Brain microvascular endothelial cell (primary cell): ENCODE measurements around the gene PBX3.

Source experiments
- DNase-seq: peaks from one replicate; pipeline ENCODE4 v3.0.0-alpha.2; 2020
- H3K27ac ChIP-seq: fragments of 250-450 bp; sonication (Bioruptor Pico); 2 replicates; pipeline ENCODE4 v1.5.1; 2020; ENCODE audit warnings: mild to moderate bottlenecking, moderate library complexity
- H3K27me3 ChIP-seq: fragments of 250-450 bp; sonication (Bioruptor Pico); replicated peaks from 2 replicates; pipeline ENCODE4 v1.5.1; 2020; ENCODE audit warnings: mild to moderate bottlenecking
- H3K36me3 ChIP-seq: fragments of 250-450 bp; sonication (Bioruptor Pico); replicated peaks from 2 replicates; pipeline ENCODE4 v1.5.1; 2020; ENCODE audit warnings: mild to moderate bottlenecking
- H3K4me3 ChIP-seq: 2 replicates; pipeline ENCODE4 v1.5.1; 2011; ENCODE audit warnings: low read depth, mild to moderate bottlenecking, control low read depth, low read length, moderate library complexity
- in situ Hi-C: cut with HindIII; loops from 2 replicates; pipeline ENCODE4 v1.10.0; 2017; ENCODE audit warnings: low sequenced_read_pairs, low pct_ligation_motif_present
- TF ChIP-seq, protein P1 (sequence below): IDR thresholded peaks from 2 replicates; pipeline ENCODE4 v1.5.1; 2011; ENCODE audit warnings: low read depth, mild to moderate bottlenecking, moderate library complexity, low read length, control low read depth, inconsistent platforms; ENCODE audit errors: missing control alignments

The PBX3 gene

GRCh38 chr9:125979383-125979782 lies 232.2 kb downstream of the PBX3 start:
- Histone ChIP-seq H3K27ac (no peak overlapping the region), H3K4me3 (no peak overlapping the region), H3K27me3 (no peaks in the 10 kb centered on the region), H3K36me3 (no peaks in the 10 kb centered on the region)
- no peak for DNase-seq
- TF ChIP-seq, protein P1, sequence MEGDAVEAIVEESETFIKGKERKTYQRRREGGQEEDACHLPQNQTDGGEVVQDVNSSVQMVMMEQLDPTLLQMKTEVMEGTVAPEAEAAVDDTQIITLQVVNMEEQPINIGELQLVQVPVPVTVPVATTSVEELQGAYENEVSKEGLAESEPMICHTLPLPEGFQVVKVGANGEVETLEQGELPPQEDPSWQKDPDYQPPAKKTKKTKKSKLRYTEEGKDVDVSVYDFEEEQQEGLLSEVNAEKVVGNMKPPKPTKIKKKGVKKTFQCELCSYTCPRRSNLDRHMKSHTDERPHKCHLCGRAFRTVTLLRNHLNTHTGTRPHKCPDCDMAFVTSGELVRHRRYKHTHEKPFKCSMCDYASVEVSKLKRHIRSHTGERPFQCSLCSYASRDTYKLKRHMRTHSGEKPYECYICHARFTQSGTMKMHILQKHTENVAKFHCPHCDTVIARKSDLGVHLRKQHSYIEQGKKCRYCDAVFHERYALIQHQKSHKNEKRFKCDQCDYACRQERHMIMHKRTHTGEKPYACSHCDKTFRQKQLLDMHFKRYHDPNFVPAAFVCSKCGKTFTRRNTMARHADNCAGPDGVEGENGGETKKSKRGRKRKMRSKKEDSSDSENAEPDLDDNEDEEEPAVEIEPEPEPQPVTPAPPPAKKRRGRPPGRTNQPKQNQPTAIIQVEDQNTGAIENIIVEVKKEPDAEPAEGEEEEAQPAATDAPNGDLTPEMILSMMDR, result no peak
- in situ Hi-C loops, result no loop called here

- Histone ChIP-seq H3K4me3 (no peak overlapping the region), H3K36me3 (no peaks in the 10 kb centered on the region), H3K27me3 (no peaks in the 10 kb centered on the region), H3K27ac (no peak overlapping the region)
- no peak for DNase-seq
- in situ Hi-C loops, result no loop called here
- TF ChIP-seq, protein P1, result no peak
Observed at GRCh38 chr9:125982798-125983406, 235.7 kb downstream of the PBX3 start.

DNA sequence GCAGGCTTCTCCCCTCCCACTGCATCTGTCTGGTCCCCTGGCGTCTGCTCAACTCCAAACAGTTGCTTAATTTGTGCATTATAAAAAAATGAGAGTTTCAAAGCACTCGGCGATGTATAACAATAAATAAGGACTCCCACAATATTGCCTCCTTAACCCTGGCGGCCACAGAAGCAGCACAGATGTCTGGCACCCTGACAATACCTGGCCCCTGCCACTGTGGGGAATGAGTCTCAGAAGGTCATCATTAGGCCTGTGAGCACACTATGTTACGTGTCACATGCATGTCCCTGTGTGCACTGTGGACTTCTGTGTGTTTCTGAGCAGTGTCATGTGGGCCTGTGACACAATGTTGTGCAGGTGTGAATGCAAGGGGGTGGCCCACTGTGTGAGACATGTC lies 236.5 kb downstream of the PBX3 start:
- Histone ChIP-seq H3K36me3 (no peaks in the 10 kb centered on the region), H3K4me3 (no peak overlapping the region), H3K27me3 (no peaks in the 10 kb centered on the region), H3K27ac (no peak overlapping the region)
- in situ Hi-C loops, result no loop called here
- TF ChIP-seq, protein P1, result no peak
- DNase-seq, result no peak

GRCh38 chr9:125984461-125984860 lies 237.3 kb downstream of the PBX3 start:
- no peaks in the 10 kb centered on the region for H3K36me3 ChIP-seq
- no peak overlapping the region for H3K27ac ChIP-seq
- in situ Hi-C loops, result no loop called here
- DNase-seq, result no peak
- no peaks in the 10 kb centered on the region for H3K27me3 ChIP-seq
- no peak overlapping the region for H3K4me3 ChIP-seq
- TF ChIP-seq, protein P1, result no peak

DNA sequence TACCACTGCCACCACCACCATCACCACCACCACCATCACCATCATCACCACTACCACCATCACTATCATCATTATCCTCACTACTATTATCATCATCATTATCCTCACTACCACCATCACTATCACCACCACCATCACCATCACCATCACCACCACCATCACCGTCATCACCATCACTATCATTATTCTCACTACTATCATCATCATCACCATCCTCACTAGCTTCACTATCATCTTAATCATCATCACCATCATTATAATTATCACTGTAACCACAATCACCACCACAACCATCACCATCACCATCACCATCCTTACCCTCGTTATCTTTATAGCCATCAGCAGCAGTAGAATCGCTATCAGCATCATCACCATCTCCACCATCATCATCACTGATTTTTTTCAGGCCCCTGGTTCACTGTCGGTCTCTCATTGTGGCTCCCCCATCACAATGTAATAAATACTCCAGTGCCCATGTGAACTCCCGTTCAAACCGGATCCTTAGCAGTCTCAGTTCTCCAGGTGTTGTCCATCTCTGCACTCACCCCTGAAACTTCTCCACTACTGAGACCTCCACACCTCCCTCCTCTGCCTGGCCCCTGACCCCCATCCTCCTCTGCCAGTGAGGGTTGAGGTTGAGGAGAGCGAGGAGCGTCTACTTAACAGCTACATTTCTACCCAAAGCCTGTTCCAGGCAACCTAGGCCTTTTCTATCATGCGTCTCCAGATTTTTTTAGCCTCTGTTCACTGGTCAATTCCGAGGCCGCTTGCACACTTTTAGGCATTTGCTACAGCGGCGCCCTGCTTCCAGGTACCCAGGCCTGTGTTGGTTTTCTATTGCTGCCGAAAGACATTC lies 238.2 kb downstream of the PBX3 start:
- H3K27ac ChIP-seq, result no peak overlapping the region
- in situ Hi-C loops, result no loop called here
- no peak overlapping the region for H3K4me3 ChIP-seq
- H3K27me3 ChIP-seq, result no peaks in the 10 kb centered on the region
- no peaks in the 10 kb centered on the region for H3K36me3 ChIP-seq
- TF ChIP-seq, protein P1, result no peak
- no peak for DNase-seq
